Panc1 (cell line): ENCODE results near the gene MYO5B.
"Not testable (repeated sequence)": the region's sequence is repeated elsewhere in the genome, so short reads cannot be mapped to it uniquely, and the experiment has no call there.

Experiments used
- POLR2AphosphoS5 ChIP-seq: IDR thresholded peaks from 2 replicates; pipeline ENCODE4 v1.6.1; 2012; ENCODE audit warnings: mild to moderate bottlenecking, low read depth, low read length, moderate library complexity
- TCF7L2 ChIP-seq: IDR thresholded peaks from 2 replicates; pipeline ENCODE4 v1.6.1; 2011; ENCODE audit warnings: mild to moderate bottlenecking, low read depth, low read length, inconsistent platforms
- TF ChIP-seq, protein P1 (sequence below): fragments of 450-650 bp; IDR thresholded peaks from 2 replicates; pipeline ENCODE4 v1.5.1; 2017; ENCODE audit warnings: mild to moderate bottlenecking

DNA sequence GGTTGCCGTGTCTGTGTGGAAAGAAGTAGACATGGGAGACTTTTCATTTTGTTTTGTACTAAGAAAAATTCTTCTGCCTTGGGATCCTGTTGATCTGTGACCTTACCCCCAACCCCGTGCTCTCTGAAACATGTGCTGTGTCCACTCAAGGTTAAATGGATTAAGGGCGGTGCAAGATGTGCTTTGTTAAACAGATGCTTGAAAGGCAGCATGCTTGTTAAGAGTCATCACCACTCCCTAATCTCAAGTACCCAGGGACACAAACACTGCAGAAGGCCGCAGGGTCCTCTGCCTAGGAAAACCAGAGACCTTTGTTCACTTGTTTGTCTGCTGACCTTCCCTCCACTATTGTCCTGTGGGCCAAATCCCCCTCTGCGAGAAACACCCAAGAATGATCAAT, 394.5 kb downstream of the MYO5B start:
- TF ChIP-seq POLR2AphosphoS5, TCF7L2: not testable (repeated sequence)
- TF ChIP-seq, protein P1, sequence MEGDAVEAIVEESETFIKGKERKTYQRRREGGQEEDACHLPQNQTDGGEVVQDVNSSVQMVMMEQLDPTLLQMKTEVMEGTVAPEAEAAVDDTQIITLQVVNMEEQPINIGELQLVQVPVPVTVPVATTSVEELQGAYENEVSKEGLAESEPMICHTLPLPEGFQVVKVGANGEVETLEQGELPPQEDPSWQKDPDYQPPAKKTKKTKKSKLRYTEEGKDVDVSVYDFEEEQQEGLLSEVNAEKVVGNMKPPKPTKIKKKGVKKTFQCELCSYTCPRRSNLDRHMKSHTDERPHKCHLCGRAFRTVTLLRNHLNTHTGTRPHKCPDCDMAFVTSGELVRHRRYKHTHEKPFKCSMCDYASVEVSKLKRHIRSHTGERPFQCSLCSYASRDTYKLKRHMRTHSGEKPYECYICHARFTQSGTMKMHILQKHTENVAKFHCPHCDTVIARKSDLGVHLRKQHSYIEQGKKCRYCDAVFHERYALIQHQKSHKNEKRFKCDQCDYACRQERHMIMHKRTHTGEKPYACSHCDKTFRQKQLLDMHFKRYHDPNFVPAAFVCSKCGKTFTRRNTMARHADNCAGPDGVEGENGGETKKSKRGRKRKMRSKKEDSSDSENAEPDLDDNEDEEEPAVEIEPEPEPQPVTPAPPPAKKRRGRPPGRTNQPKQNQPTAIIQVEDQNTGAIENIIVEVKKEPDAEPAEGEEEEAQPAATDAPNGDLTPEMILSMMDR, result not testable (repeated sequence)
